Mesangial cell (primary cell): ENCODE data around the gene GDF2. TPM values are rescaled to one million over a fixed set of nuclear protein-coding genes. Genes with fewer than 3 reads are reported as not detected.

Experiments
- total RNA-seq: library from RNA; depleted of rRNA; stranded (reverse); fragments of >200 nt; gene quantifications from 2 replicates; pipeline ENCODE4 v1.2.3, GENCODE V29; 2015

Gene GDF2
- total RNA-seq = not detected in 2 replicates

DNA sequence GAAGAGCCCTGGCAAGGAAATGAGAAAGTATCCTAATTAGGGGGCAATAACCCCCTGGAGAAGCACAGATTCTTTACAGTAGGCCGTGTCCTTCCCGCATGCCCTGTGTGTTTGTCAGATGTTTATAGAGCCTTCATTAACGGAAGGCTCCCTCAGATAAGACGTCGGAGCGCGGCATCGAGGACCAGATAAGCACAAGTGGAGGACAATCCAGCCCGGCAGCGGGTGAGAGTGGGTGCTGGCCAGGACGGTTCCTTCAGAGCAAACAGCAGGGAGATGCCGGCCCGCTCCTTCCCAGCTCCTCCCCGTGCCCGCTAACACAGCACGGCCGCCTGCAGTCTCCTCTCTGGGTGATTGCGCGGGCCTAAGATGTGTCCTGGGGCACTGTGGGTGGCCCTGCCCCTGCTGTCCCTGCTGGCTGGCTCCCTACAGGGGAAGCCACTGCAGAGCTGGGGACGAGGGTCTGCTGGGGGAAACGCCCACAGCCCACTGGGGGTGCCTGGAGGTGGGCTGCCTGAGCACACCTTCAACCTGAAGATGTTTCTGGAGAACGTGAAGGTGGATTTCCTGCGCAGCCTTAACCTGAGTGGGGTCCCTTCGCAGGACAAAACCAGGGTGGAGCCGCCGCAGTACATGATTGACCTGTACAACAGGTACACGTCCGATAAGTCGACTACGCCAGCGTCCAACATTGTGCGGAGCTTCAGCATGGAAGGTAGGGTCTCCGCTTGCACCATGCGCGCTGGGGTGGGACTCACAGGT is at the start of gene GDF2:
Gene GDF2, plus strand, starts transcription at position 155 of the 762 bp plus-strand sequence. Its CDS starts 215 bp downstream, at position 370.

DNA sequence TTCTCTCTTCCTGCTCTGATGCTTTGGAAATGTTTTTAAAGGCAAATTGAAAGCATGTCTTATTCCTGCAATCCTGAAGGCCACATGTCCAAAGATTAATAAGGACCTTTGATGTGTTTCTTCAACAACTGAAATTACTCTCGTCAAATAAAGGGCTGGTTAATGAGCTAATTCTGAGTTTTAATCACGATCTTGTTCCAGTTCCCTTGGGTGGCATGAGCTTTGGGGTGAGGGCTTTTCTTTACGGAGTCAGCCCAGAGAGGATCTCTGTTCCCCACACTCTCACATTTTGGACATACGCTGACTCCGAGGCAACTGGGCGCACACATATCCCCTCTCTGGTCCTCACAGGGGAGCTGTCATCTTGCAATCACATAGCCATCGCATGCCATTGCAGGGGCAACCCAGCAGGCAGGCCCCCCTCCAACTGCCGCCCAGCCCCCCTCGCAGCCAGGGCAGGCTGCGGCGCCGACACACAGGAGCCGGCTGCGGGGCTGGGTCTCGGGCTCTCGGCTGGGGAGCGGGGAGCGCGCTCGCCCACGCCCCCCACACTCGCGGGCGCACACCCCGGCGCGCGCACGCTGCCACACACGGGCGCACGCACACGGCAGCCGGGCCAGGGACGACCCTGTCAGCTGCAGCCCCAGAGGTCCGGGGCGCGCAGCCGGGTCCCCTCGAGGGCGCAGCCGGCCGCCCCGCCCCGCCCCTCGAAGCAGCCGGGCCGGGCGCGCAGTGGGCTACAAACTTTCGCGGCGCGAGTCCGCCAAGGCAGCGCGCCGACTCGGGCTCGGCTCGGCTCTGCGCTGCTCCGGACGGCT is 22.4 kb upstream of the GDF2 start, which contains the start of gene GDF10:
Gene GDF10, plus strand, starts transcription at position 587 of the 818 bp plus-strand sequence. CDS start 455 bp downstream, outside the sequence.

DNA sequence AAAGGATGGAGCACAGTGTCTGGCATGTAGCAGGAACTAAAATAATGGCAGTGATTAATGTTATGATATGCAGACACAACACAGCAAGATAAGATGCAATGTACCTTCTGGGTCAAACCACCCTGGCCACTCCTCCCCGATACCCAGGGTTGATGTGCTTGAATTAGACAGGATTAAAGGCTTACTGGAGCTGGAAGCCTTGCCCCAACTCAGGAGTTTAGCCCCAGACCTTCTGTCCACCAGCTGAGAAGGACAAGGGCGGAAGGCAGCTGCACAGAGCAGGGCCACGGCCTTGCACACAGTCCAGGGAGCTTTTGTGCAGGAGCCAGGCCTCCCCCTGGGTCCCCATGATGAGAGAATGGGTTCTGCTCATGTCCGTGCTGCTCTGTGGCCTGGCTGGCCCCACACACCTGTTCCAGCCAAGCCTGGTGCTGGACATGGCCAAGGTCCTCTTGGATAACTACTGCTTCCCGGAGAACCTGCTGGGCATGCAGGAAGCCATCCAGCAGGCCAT is 25.9 kb downstream of the GDF2 start, which contains the start of gene RBP3:
Gene RBP3, plus strand, starts transcription at position 226 of the 514 bp plus-strand sequence. Its CDS starts 122 bp downstream, at position 348.

Other genes starting within 250 kb of the GDF2 start
- gene GDF10, start 22.3 kb upstream of the GDF2 start, total RNA-seq = 0.13 TPM in 1 of 2 replicates, not detected in the other
- gene RBP3, start 25.9 kb downstream of the GDF2 start, total RNA-seq = not detected in 2 replicates
- 0.25 and 1.1 TPM in 2 replicates for gene ZNF488, start 61.8 kb downstream of the GDF2 start, total RNA-seq
- 2.8 and 7.4 TPM in 2 replicates for gene ANXA8, start 161.7 kb downstream of the GDF2 start, total RNA-seq
- not detected in 2 replicates for gene FAM25G, start 169.2 kb downstream of the GDF2 start, total RNA-seq
- gene AGAP9, start 201.2 kb downstream of the GDF2 start, total RNA-seq = 0.63 and 2.1 TPM in 2 replicates